ENCODE measurements around the gene PKNOX1.
"Not testable (repeated sequence)": the region's sequence is repeated elsewhere in the genome, so short reads cannot be mapped to it uniquely, and the experiment has no call there.

Gene PKNOX1

DNA sequence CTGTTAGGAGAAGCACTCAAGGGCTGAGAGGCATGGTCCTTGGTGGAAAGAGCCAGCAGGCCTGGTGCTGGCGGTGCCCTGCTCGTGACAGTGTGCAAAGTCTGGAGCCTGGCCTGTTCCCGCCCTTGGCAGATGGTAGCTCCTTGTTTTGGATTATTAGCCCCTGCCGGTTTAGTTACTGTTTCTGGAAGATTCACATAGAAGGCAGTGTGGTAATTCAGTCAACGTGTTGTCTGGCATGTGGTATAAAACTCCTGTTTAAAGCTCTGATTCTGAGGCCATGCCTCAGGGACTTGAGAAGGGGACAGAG is 6.8 kb downstream of the PKNOX1 start:
- TF ChIP-seq, protein P1, sequence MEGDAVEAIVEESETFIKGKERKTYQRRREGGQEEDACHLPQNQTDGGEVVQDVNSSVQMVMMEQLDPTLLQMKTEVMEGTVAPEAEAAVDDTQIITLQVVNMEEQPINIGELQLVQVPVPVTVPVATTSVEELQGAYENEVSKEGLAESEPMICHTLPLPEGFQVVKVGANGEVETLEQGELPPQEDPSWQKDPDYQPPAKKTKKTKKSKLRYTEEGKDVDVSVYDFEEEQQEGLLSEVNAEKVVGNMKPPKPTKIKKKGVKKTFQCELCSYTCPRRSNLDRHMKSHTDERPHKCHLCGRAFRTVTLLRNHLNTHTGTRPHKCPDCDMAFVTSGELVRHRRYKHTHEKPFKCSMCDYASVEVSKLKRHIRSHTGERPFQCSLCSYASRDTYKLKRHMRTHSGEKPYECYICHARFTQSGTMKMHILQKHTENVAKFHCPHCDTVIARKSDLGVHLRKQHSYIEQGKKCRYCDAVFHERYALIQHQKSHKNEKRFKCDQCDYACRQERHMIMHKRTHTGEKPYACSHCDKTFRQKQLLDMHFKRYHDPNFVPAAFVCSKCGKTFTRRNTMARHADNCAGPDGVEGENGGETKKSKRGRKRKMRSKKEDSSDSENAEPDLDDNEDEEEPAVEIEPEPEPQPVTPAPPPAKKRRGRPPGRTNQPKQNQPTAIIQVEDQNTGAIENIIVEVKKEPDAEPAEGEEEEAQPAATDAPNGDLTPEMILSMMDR (conservative IDR thresholded peaks at IDR 0.05; ENCODE audit: low read depth, low read length) = no peak
- H3K4me3 ChIP-seq (ENCODE audit: low read length) = no peak overlapping the region
- DNase-seq (ENCODE audit: low read depth) = no peak

DNA sequence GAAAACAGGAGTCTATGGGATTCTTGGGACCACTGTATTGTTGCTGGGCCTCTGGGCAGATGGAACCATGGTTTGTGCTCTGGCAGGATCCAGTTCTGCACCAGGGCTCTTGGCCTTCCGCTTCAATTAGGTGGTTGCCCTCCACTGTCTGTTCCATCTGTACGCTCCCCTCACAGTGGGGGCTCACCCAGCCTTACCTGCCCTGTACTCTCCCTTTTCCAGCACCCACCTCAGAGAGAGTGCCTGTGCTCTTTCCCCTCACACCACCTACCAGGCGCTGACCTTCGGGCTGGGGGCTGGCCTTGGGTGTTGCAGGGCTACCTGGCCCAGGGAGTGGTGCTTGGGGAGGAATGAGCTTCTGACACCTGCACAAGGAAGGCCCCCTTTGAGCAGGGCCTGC is 7.5 kb downstream of the PKNOX1 start:
- no peak overlapping the region for H3K4me3 ChIP-seq (ENCODE audit: low read length)
- TF ChIP-seq, protein P1 (conservative IDR thresholded peaks at IDR 0.05; ENCODE audit: low read depth, low read length) = no peak
- DNase-seq (ENCODE audit: low read depth) = no peak

DNA sequence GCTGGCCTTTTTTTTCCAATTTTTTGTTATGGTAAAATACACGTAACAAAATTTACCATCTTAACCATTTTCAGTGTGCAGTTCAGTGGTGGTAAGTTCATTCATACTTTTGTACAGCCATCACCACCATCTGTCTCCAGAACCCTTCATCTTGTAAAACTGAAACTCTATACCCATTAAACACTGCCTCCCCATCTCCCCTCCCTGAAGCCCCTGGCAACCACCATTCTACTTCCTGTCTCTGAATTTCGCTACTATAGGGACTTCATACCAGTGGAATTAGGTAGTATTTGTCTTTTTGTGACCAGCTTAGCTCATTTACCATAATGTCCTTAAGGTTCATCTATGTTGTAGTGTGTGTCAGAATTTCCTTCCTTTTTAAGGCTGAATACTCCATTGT is 8.7 kb downstream of the PKNOX1 start:
- H3K4me3 ChIP-seq (ENCODE audit: low read length) = no peak overlapping the region
- DNase-seq (ENCODE audit: low read depth) = no peak
- TF ChIP-seq, protein P1 (conservative IDR thresholded peaks at IDR 0.05; ENCODE audit: low read depth, low read length) = no peak

DNA sequence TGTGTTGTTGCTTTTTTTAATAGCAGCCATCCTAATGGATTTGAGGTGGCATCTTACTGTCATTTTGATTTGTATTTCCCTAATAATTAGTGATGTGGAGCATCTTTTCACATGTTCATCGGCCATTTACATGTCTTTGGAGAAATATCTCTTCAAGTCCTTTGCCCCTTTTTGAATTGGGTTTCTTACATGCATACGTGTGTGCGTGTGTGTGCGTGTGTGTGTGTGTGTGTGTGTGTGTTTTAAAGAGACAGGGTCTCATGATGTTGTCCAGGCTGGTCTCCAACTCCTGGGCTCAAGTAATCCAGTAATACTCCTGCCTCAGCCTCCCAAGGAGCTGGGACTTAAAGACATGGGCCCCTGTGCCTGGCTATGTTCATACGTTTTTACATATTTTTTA is 9.5 kb downstream of the PKNOX1 start:
- TF ChIP-seq, protein P1 (conservative IDR thresholded peaks at IDR 0.05; ENCODE audit: low read depth, low read length) = no peak
- H3K4me3 ChIP-seq (ENCODE audit: low read length) = no peak overlapping the region
- no peak for DNase-seq (ENCODE audit: low read depth)

DNA sequence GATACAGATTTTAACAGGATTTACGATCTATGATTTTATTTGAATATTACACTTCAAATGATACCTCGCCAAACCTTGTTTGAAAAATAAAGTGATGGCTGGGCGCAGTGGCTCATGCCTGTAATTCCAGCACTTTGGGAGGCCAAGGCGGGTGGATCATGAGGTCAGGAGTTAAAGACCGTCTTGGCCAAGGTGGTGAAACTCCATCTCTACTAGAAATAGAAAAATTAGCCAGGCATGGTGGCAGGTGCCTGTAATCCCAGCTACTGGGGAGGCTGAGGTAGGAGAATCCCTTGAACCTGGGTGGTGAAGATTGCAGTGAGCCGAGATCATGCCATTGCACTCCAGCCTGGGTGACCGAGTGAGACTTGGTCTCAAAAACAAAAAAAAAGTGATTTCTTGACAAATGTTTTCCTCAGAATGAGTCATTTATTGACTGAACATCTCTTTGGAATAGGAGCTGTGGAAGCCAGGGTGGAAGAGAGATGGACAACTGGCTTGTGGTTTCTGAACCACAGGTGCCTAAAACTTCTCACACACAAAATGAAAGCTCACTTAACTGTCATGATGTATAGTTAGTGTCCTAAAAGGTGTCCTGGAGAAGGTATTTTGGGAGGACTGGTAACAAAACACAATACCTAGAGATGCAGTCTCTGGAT is 11.9 kb downstream of the PKNOX1 start:
- H3K4me3 ChIP-seq (ENCODE audit: low read length) = no peak overlapping the region
- DNase-seq (ENCODE audit: low read depth) = no peak
- TF ChIP-seq, protein P1 (conservative IDR thresholded peaks at IDR 0.05; ENCODE audit: low read depth, low read length) = no peak

DNA sequence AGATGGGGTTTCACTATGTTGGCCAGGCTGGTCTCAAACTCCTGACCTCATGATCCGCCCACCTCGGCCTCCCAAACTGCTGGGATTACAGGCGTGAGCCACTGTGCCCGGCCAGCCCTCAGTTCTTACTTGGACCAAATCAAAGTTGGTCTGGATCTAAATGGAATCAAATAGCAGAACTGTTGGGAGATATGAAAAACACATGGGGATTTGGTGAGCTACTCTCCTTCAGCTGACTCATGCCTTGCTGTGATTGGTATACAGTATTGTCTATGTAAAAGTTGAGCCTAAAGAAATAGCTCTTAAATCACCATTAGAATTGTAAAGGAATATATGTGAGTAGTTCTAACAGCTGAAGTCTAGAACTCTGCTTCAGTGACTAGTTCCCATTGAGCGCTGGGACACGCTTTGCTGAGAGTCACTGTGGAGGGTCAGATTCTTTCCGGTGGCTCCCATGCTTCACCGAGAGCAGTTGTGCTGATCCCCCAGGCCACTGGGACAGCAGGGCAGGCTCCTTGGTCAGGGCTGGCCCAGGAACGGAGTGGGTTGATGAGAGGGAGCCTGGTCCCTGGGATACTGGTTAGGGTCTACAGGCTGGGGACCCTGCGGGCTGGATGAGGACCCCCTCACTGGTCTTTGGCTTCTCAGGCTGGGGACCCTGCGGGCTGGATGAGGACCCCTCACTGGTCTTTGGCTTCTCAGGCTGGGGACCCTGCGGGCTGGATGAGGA is 14.0 kb downstream of the PKNOX1 start:
- DNase-seq (ENCODE audit: low read depth) = no peak
- no peak overlapping the region for H3K4me3 ChIP-seq (ENCODE audit: low read length)
- TF ChIP-seq, protein P1 (conservative IDR thresholded peaks at IDR 0.05; ENCODE audit: low read depth, low read length) = no peak

DNA sequence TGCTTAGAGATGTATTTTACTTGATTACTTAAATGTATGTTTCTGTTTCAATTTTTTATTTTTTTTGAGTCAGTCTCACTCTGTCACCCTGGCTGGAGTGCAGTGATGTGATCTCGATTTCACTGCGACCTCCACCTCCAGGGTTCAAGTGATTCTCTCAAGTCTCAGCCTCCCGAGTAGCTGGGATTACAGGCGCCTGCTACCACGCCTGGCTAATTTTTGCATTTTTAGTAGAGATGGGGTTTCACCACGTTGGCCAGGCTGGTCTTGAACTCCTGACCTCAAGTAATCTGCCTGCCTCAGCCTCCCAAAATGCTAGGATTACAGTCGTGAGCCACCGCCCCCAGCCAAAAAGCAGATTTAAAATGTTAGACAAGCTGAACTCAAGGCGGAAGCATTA is 15.0 kb downstream of the PKNOX1 start:
- DNase-seq (ENCODE audit: low read depth); H3K4me3 ChIP-seq (ENCODE audit: low read length): not testable (repeated sequence)
